ENCODE data around the gene KDM4B.

- no peak for TF ChIP-seq POLR2AphosphoS5 (IDR thresholded peaks at IDR 0.05)
- TF ChIP-seq CTCF (IDR thresholded peaks at IDR 0.05): peak in 3 of 4 experiments; percentile 95 to 99 (median 98)
- no peak for TF ChIP-seq POLR2A (IDR thresholded peaks at IDR 0.05)
Observed at GRCh38 chr19:5048091-5048726, 79.3 kb downstream of the KDM4B start.

Data from gastroesophageal sphincter (tissue), 3 donors.